WTC11 (cell line): ENCODE data around the gene OR5K4. TPM values are rescaled to one million over a fixed set of nuclear protein-coding genes. Genes with fewer than 3 reads are reported as not detected.
A peak's percentile ranks its signal among the peaks of the same experiment; 100 is the strongest.

Experiments
- ATAC-seq: fragments of 200-7000 bp; cut with Tn5 transposase; 2 replicates; pipeline ENCODE4 v1.10.0; 2021; ENCODE audit warnings: mild to moderate bottlenecking, moderate library complexity
- CTCF ChIA-PET: fragments of 300-600 bp; sonication (Branson Sonifier 250); formaldehyde crosslinking; loops from one replicate; lab custom pipeline; 2021; ENCODE audit warnings: antibody characterized with exemption; lab: Charles Lee
- POLR2A ChIA-PET: fragments of 350-600 bp; sonication (Branson Sonifier 250); formaldehyde crosslinking; loops from one replicate; lab custom pipeline; 2021; ENCODE audit warnings: antibody characterized with exemption; lab: Charles Lee
- DNase-seq: peaks from one replicate; pipeline ENCODE4 v3.0.0; 2021; ENCODE audit warnings: low spot score
- H3K27ac Mint-ChIP-seq: 2 replicates; pipeline ENCODE4 v1.8.0; 2021; ENCODE audit warnings: mixed read lengths
- H3K27me3 Mint-ChIP-seq: 2 replicates; pipeline ENCODE4 v1.8.0; 2021; ENCODE audit warnings: low read depth, mild to moderate bottlenecking, moderate library complexity, mixed read lengths
- H3K36me3 Mint-ChIP-seq: 2 replicates; pipeline ENCODE4 v1.8.0; 2021; ENCODE audit warnings: mixed read lengths
- H3K4me1 Mint-ChIP-seq: 2 replicates; pipeline ENCODE4 v1.8.0; 2022; ENCODE audit warnings: mixed read lengths
- H3K4me3 Mint-ChIP-seq: 2 replicates; pipeline ENCODE4 v1.8.0; 2021; ENCODE audit warnings: mild to moderate bottlenecking, moderate library complexity, mixed read lengths
- H3K9me3 Mint-ChIP-seq: 2 replicates; pipeline ENCODE4 v1.8.0; 2021; ENCODE audit warnings: mixed read lengths
- CDX4 ChIP-seq: fragments of 250-450 bp; sonication (Bioruptor Pico); IDR thresholded peaks from 2 replicates; pipeline ENCODE4 v1.9.0; 2021; ENCODE audit warnings: moderate library complexity, mild to moderate bottlenecking, inconsistent platforms, borderline replicate concordance
- E2F1 ChIP-seq: sonication (generic); formaldehyde crosslinking; IDR thresholded peaks from 2 replicates; pipeline ENCODE4 v1.8.0; 2022; ENCODE audit warnings: mild to moderate bottlenecking, missing genetic modification reagents
- ELF4 ChIP-seq: sonication (generic); formaldehyde crosslinking; IDR thresholded peaks from 2 replicates; pipeline ENCODE4 v1.8.1; 2022; ENCODE audit warnings: low read depth, mild to moderate bottlenecking, moderate library complexity, missing genetic modification reagents
- EMX1 ChIP-seq: fragments of 250-450 bp; sonication (Bioruptor Pico); IDR thresholded peaks from 2 replicates; pipeline ENCODE4 v1.8.0; 2021; ENCODE audit warnings: mild to moderate bottlenecking
- FOXJ3 ChIP-seq: sonication (generic); formaldehyde crosslinking; IDR thresholded peaks from 2 replicates; pipeline ENCODE4 v1.9.0; 2021; ENCODE audit warnings: missing genetic modification reagents, mild to moderate bottlenecking, borderline replicate concordance
- FOXK1 ChIP-seq: sonication (generic); formaldehyde crosslinking; IDR thresholded peaks from 2 replicates; pipeline ENCODE4 v1.8.0; 2022; ENCODE audit warnings: mild to moderate bottlenecking, moderate library complexity, missing genetic modification reagents
- FOXP1 ChIP-seq: sonication (generic); formaldehyde crosslinking; IDR thresholded peaks from 2 replicates; pipeline ENCODE4 v1.8.0; 2022; ENCODE audit warnings: missing genetic modification reagents, mild to moderate bottlenecking, moderate library complexity, borderline replicate concordance
- FOXP4 ChIP-seq: sonication (generic); formaldehyde crosslinking; IDR thresholded peaks from 2 replicates; pipeline ENCODE4 v1.8.0; 2022; ENCODE audit warnings: mild to moderate bottlenecking, missing genetic modification reagents
- GABPB1 ChIP-seq: sonication (generic); formaldehyde crosslinking; IDR thresholded peaks from 2 replicates; pipeline ENCODE4 v1.8.1; 2023; ENCODE audit warnings: mild to moderate bottlenecking, missing genetic modification reagents
- IRF2 ChIP-seq: sonication (generic); formaldehyde crosslinking; IDR thresholded peaks from 2 replicates; pipeline ENCODE4 v1.8.0; 2022; ENCODE audit warnings: low read depth, missing genetic modification reagents, borderline replicate concordance
- MAX ChIP-seq: sonication (generic); formaldehyde crosslinking; IDR thresholded peaks from 2 replicates; pipeline ENCODE4 v1.8.0; 2022; ENCODE audit warnings: mild to moderate bottlenecking, missing genetic modification reagents
- MXD4 ChIP-seq: fragments of 250-450 bp; sonication (Bioruptor Pico); IDR thresholded peaks from 2 replicates; pipeline ENCODE4 v1.8.0; 2021; ENCODE audit warnings: mild to moderate bottlenecking, moderate library complexity, borderline replicate concordance
- NFATC4 ChIP-seq: fragments of 250-450 bp; sonication (Bioruptor Pico); IDR thresholded peaks from 2 replicates; pipeline ENCODE4 v1.9.0; 2021; ENCODE audit warnings: mild to moderate bottlenecking
- NFE2L1 ChIP-seq: sonication (generic); formaldehyde crosslinking; IDR thresholded peaks from 2 replicates; pipeline ENCODE4 v1.8.1; 2023; ENCODE audit warnings: missing genetic modification reagents
- NFYB ChIP-seq: sonication (generic); formaldehyde crosslinking; conservative IDR thresholded peaks from 2 replicates; pipeline ENCODE4 v1.8.0; 2022; ENCODE audit warnings: low read depth, missing genetic modification reagents
- NR3C1 ChIP-seq: sonication (generic); formaldehyde crosslinking; conservative IDR thresholded peaks from 2 replicates; pipeline ENCODE4 v1.8.1; 2023; ENCODE audit warnings: low read depth, mild to moderate bottlenecking, missing genetic modification reagents
- PRRX2 ChIP-seq: fragments of 250-450 bp; sonication (Bioruptor Pico); IDR thresholded peaks from 2 replicates; pipeline ENCODE4 v1.8.0; 2021; ENCODE audit warnings: mild to moderate bottlenecking
- SMAD3 ChIP-seq: sonication (generic); formaldehyde crosslinking; IDR thresholded peaks from 2 replicates; pipeline ENCODE4 v1.8.0; 2022; ENCODE audit warnings: missing genetic modification reagents, mild to moderate bottlenecking, borderline replicate concordance
- SMAD4 ChIP-seq: sonication (generic); formaldehyde crosslinking; IDR thresholded peaks from 2 replicates; pipeline ENCODE4 v1.8.0; 2022; ENCODE audit warnings: mild to moderate bottlenecking, missing genetic modification reagents
- SP1 ChIP-seq: sonication (generic); formaldehyde crosslinking; conservative IDR thresholded peaks from 2 replicates; pipeline ENCODE4 v1.8.1; 2022; ENCODE audit warnings: missing genetic modification reagents
- TCF7 ChIP-seq: sonication (generic); formaldehyde crosslinking; IDR thresholded peaks from 2 replicates; pipeline ENCODE4 v1.8.0; 2022; ENCODE audit warnings: mild to moderate bottlenecking, low read depth, missing genetic modification reagents, moderate library complexity
- TP53 ChIP-seq: sonication (generic); formaldehyde crosslinking; IDR thresholded peaks from 2 replicates; pipeline ENCODE4 v1.8.1; 2023; ENCODE audit warnings: mild to moderate bottlenecking, missing genetic modification reagents
- ZNF416 ChIP-seq: fragments of 250-450 bp; sonication (Bioruptor Pico); IDR thresholded peaks from 2 replicates; pipeline ENCODE4 v1.9.0; 2021; ENCODE audit warnings: mild to moderate bottlenecking, inconsistent platforms
- ZSCAN18 ChIP-seq: fragments of 250-450 bp; sonication (Bioruptor Pico); IDR thresholded peaks from 2 replicates; pipeline ENCODE4 v2.1.2; 2022; ENCODE audit warnings: mild to moderate bottlenecking, moderate library complexity
- total RNA-seq: library from RNA; stranded (reverse); gene quantifications from 3 replicates; pipeline ENCODE4 v1.2.3, GENCODE V29; 2021

The OR5K4 gene
- total RNA-seq, 1 experiment from 2014 or later = not detected

- Mint-ChIP-seq H3K27me3 (no peaks in the 10 kb centered on the region), H3K4me1 (peaks cover 68% of the 10 kb centered on the region), H3K9me3 (no peaks in the 10 kb centered on the region), H3K36me3 (peaks cover 10% of the 10 kb centered on the region), H3K27ac (peak overlapping the region; percentile 96), H3K4me3 (peak overlapping the region; percentile 54)
- ATAC-seq = peak; percentile 23
- ChIA-PET POLR2A (no interaction called here), CTCF (interaction anchor here (1.2 to 1.4 kb wide), 3 partner anchors 17 to 161 kb away, joined by 3 to 7 read pairs (median 4); no protein-coding TSS in a partner anchor)
- TF ChIP-seq NFYB (CRISPR knock-in tag) (no peak), IRF2 (CRISPR knock-in tag) (no peak), FOXJ3 (CRISPR knock-in tag) (no peak), PRRX2 (CRISPR knock-in tag) (no peak), SP1 (CRISPR knock-in tag) (no peak), GABPB1 (no peak), MAX (CRISPR knock-in tag) (no peak), FOXP4 (CRISPR knock-in tag) (no peak), EMX1 (CRISPR knock-in tag) (no peak)
- DNase-seq = no peak
Measured at GRCh38 chr3:98326105-98326893, 27.4 kb upstream of the OR5K4 start.

- DNase-seq (no peak), ATAC-seq (peak; percentile 5; the same call in 1 of the 2 replicates)
- CTCF ChIA-PET = interaction anchor here (1.2 to 1.4 kb wide), 2 partner anchors 17 to 162 kb away, joined by 3 to 7 read pairs; no protein-coding TSS in a partner anchor
- no peaks in the 10 kb centered on the region for H3K9me3 Mint-ChIP-seq
- peak overlapping the region; percentile 54 for H3K4me3 Mint-ChIP-seq
- H3K27ac Mint-ChIP-seq = peak overlapping the region; percentile 96
- peaks cover 68% of the 10 kb centered on the region for H3K4me1 Mint-ChIP-seq
- no peaks in the 10 kb centered on the region for H3K27me3 Mint-ChIP-seq
- H3K36me3 Mint-ChIP-seq = peaks cover 5% of the 10 kb centered on the region; the same call in 1 of the 2 replicates
- TF ChIP-seq MXD4 (CRISPR knock-in tag) = no peak
- no peak for TF ChIP-seq NFE2L1 (CRISPR knock-in tag)
- no peak for TF ChIP-seq CDX4 (CRISPR knock-in tag)
- TF ChIP-seq SMAD4 = no peak
- no peak for TF ChIP-seq ELF4 (CRISPR knock-in tag)
- no peak for TF ChIP-seq NFATC4 (CRISPR knock-in tag)
- POLR2A ChIA-PET = no interaction called here
Measured at GRCh38 chr3:98326945-98327344, 26.7 kb upstream of the OR5K4 start.

GRCh38 chr3:98328933-98329332 lies 24.7 kb upstream of the OR5K4 start:
- peaks cover 60% of the 10 kb centered on the region for H3K4me1 Mint-ChIP-seq
- DNase-seq = no peak
- POLR2A ChIA-PET = interaction anchor here (1.0 kb wide), 1 partner anchor 11 kb away, joined by 3 read pairs; no protein-coding TSS in a partner anchor
- no peak overlapping the region for H3K4me3 Mint-ChIP-seq
- H3K27ac Mint-ChIP-seq = no peak overlapping the region
- no peaks in the 10 kb centered on the region for H3K9me3 Mint-ChIP-seq
- CTCF ChIA-PET = interaction anchor here (0.6 to 3.2 kb wide), 30 partner anchors 11 to 507 kb away, joined by 3 to 41 read pairs (median 4); partner anchors contain the start of genes CLDND1 and CRYBG3
- no peaks in the 10 kb centered on the region; the same call in 1 of the 2 replicates for H3K27me3 Mint-ChIP-seq
- H3K36me3 Mint-ChIP-seq = no peaks in the 10 kb centered on the region
- ATAC-seq = no peak
- no peak for TF ChIP-seq GABPB1
- TF ChIP-seq NR3C1 (CRISPR knock-in tag) = no peak
- TF ChIP-seq ELF4 (CRISPR knock-in tag) = no peak
- TF ChIP-seq E2F1 = no peak
- TF ChIP-seq FOXK1 (CRISPR knock-in tag) = no peak
- no peak for TF ChIP-seq ZSCAN18 (CRISPR knock-in tag)
- no peak for TF ChIP-seq ZNF416
- no peak for TF ChIP-seq TP53 (CRISPR knock-in tag)
- no peak for TF ChIP-seq TCF7
- no peak for TF ChIP-seq SMAD3 (CRISPR knock-in tag)
- TF ChIP-seq FOXP1 = no peak
